HG03175 (cell line): Measurements from ENCODE around the gene SNTG2.
"Not testable (repeated sequence)": the region's sequence is repeated elsewhere in the genome, so short reads cannot be mapped to it uniquely, and the experiment has no call there.

Experiments
- ATAC-seq: cut with Tn5 transposase; IDR thresholded peaks from one replicate; pipeline ENCODE4 v1.9.1; 2021; ENCODE audit warnings: mild to moderate bottlenecking, moderate library complexity; ENCODE audit not compliant: unreplicated experiment

Gene SNTG2

GRCh38 chr2:950080-950966, at the start of gene SNTG2:
Gene SNTG2, plus strand, starts transcription at chr2:950849. Its CDS starts 148 bp downstream, at chr2:950997.
- no peak for ATAC-seq

DNA sequence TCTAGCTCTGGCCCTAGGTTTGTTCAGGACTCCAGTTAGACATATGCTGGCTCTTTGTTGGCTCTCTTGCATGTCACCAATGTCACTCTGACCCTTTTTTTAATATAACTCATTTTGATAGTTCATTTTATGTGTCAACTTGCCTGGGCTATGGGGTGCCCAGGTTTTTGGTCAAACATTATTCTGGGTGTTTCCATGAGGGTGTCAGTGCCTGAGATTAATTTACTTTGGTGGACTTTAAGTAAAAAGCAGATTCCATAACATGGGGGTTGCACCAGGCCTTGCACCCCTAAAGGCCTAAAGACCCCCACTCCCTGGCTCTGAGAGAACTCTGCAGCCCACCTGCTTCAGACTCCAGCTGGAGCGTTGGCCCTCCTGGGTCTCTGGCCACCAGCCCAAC, 48.1 kb upstream of the SNTG2 start:
- ATAC-seq = no peak

DNA sequence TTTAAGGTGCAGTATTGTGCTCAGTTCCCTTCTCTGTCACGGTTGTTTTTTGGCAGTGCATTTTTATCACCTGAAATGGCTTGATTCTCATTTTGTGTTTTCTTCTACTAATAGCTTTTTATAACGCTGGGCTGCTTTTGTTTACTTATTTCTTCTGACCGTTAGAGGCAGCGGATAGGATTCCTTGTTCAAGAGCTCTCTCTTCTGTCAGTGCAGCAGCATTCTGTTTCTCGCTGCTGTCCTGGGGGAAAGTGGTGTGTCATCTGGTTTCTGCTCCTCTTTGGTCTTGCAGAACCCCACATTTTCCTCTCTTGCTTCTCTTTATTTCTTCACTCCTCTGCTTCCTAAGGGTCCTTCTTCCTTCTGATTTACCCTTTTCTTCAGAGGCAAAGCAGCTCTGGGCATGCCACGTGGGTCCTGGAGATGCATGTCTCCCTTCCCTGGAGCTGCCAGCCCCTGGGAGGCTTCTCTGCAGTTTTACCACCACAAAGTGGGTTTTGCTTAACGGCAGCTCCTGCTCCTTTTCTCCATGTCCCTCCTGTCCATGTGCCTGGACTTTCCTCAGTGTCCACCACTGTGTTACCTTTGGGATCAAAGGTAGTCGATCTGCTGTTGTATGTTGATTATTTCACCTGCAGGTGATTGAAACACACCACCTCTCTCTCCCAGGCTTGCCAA, 47.3 kb upstream of the SNTG2 start:
- no peak for ATAC-seq

- ATAC-seq = no peak
Measured at GRCh38 chr2:904246-905024, 46.2 kb upstream of the SNTG2 start.

- ATAC-seq = no peak
Measured at GRCh38 chr2:905091-905832, 45.4 kb upstream of the SNTG2 start.

- no peak for ATAC-seq
Measured at GRCh38 chr2:905833-906140, 44.9 kb upstream of the SNTG2 start.

DNA sequence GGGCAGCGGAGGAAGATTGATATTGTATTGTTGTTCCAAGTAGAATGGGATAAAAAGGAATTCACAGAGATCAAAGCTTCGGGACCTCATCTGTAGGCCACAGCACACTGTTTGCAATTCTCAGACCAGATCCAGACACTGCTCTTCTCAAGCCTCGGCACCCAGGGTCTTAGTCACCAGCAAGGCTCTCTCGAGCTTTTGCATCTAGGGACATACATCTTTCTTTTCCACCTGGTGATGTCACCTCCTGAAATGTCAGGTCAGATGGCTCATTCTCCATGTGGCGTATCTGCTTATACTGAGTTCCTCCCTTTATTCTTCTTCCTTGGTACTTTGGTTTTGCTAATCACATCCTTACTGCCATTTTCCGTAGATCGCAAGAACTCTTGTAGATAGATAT, 42.9 kb upstream of the SNTG2 start:
- no peak for ATAC-seq

GRCh38 chr2:908568-908967, 42.1 kb upstream of the SNTG2 start:
- ATAC-seq = no peak

GRCh38 chr2:909764-910379, 40.8 kb upstream of the SNTG2 start:
- ATAC-seq = not testable (repeated sequence)

GRCh38 chr2:910698-911097, 40.0 kb upstream of the SNTG2 start:
- ATAC-seq = no peak

GRCh38 chr2:915979-916378, 34.7 kb upstream of the SNTG2 start:
- no peak for ATAC-seq

DNA sequence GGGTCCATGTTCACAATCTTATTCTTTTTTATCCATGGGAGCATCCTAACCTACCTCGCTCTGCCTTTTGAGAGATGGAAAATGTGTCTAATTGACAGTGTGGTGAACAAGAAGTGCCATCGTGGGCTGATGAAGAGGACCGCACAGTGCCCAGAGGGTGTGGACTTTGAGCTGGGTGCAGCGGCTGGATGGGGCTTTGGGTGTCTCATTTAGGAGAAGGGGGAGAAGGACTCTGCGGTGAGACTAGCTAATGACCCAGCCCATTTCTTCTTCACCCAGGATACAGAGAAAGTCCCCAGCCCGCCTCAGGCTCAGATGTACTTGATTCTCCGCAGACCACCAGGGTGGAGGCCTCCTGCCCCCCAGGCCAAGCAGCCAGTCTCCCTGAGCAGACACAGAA, 33.7 kb upstream of the SNTG2 start:
- ATAC-seq = no peak

GRCh38 chr2:919672-920071, 31.0 kb upstream of the SNTG2 start:
- no peak for ATAC-seq

GRCh38 chr2:920573-920972, 30.1 kb upstream of the SNTG2 start:
- no peak for ATAC-seq

- no peak for ATAC-seq
Measured at GRCh38 chr2:920999-921398, 29.6 kb upstream of the SNTG2 start.

GRCh38 chr2:922185-922584, 28.5 kb upstream of the SNTG2 start:
- ATAC-seq = no peak

- no peak for ATAC-seq
Measured at GRCh38 chr2:923832-924601, 26.6 kb upstream of the SNTG2 start.

GRCh38 chr2:924701-925100, 25.9 kb upstream of the SNTG2 start:
- no peak for ATAC-seq

- no peak for ATAC-seq
Measured at GRCh38 chr2:925309-925708, 25.3 kb upstream of the SNTG2 start.

DNA sequence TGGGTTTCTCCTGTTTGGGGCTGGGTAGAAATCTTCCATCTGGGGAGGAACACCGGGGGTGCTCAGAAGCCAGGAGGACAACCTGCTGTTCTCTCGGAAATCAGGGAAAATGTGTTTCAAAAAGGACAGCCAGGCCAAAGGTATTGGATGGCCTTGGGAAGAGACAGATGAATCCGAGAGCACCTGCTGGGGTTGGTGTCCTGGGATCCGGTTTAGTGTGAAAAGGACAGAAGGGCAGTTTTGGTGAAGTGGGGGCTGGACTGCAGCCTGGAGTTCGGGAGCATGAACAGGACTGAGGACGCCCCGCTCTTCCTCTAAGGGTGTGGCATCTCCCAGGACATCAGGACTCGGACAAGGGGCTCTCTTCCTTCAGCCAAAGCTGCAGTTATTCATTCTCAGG, 24.9 kb upstream of the SNTG2 start:
- ATAC-seq = no peak
